NCI-H2227 (cell line): ENCODE data around the gene LY6G5C.
A peak's percentile ranks its signal among the peaks of the same experiment; 100 is the strongest.

Experiments used
- DNase-seq: peaks from one replicate; lab custom pipeline; 2025; ENCODE audit not compliant: unreplicated experiment; lab: John Stamatoyannopoulos, UW

Gene LY6G5C

GRCh38 chr6:31691564-31692108 lies 10.8 kb upstream of the LY6G5C start:
- no peak for DNase-seq

- DNase-seq: no peak
These were observed 10.2 kb upstream of the LY6G5C start for GRCh38 chr6:31691078-31691463.

GRCh38 chr6:31690231-31691077 lies 9.6 kb upstream of the LY6G5C start:
- DNase-seq: no peak

- DNase-seq: no peak
These were observed 8.6 kb upstream of the LY6G5C start for GRCh38 chr6:31689249-31690110.

- no peak for DNase-seq
These were observed 7.2 kb upstream of the LY6G5C start for GRCh38 chr6:31687860-31688693.

DNA sequence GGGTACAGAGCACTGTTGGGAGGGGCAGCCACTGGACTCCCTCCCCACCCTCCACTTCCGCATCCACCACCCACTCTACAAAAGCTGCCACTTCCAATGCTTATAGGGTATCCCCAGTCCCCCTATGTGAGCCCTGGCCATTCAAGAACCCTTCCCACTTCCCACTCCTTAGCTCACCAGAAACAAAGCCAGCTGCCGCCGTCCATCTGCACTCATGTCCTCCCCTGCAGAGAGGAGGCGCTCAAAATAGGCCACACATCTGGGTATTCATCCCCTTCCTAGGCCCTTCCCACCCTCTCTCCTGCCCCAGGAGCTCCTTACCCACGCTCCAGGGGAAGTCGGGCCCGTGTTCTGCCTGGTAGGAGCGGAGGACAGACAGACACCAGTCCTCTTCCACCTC lies 6.5 kb upstream of the LY6G5C start:
- no peak for DNase-seq

DNA sequence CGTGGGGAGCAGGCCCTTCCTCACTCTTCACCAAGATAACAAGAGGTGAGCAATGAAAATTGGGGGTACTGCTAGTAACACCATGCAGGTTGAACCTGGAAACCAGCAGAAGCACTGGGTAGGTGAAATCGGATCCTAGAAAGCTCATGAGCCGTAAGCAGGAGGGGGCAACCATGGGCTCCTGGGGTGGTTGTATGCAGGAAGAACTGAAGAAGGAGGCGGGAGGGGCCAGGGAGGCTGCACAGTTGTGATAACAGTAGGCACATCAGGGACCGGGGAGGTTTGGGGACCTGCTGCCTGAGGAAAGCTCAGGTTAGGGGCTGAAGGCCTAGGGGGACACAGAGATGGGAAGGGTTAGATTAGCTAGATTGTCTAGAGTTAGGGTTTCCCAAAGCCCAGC lies 5.6 kb upstream of the LY6G5C start:
- no peak for DNase-seq

DNA sequence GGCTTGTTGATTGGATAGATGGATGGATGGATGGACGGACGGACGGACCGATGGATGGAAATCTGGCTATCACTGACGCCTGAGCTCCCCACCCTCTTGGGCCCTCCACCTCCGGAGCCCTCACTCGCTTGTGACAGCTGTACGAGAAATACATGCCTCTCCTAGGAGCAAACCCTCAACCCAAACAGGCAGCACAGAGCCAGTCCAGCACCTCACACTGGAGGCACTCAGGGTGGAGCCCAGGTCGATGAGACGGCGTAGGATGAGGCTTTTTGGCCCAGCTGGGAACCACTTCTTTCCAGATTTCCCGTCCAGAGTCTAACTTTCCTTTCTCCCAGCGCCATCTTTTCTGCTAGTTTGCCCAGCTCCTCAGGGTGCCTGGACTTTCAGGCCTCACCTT lies 2.7 kb upstream of the LY6G5C start:
- DNase-seq: peak; percentile 45

GRCh38 chr6:31681135-31681671 lies 336 bp upstream of the LY6G5C start:
- DNase-seq: peak; percentile 61

GRCh38 chr6:31677955-31678354 lies 2.9 kb downstream of the LY6G5C start:
- no peak for DNase-seq

- DNase-seq: no peak
These were observed 4.0 kb downstream of the LY6G5C start for GRCh38 chr6:31676904-31677303.

GRCh38 chr6:31676322-31676903 lies 4.5 kb downstream of the LY6G5C start:
- no peak for DNase-seq

DNA sequence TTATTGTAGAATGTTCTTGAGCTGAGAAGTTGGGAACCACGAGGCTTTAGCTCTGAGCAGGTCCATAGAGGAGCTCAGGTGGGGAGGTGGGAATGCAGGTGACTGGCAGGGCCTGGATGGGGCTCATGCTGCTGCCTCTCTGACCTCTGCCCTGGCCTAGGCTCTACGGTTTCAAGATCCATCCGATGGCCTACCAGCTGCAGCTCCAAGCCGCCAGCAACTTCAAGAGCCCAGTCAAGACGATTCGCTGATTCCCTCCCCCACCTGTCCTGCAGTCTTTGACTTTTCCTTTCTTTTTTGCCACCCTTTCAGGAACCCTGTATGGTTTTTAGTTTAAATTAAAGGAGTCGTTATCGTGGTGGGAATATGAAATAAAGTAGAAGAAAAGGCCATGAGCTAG lies 11.2 kb downstream of the LY6G5C start, which contains the start of gene LY6G5B:
Gene LY6G5B, plus strand, starts transcription at position 301 of the 400 bp plus-strand sequence. CDS start 975 bp downstream, outside the sequence.
- DNase-seq: no peak

GRCh38 chr6:31666337-31666965 lies 14.4 kb downstream of the LY6G5C start:
- DNase-seq: no peak

GRCh38 chr6:31665501-31666336 lies 15.1 kb downstream of the LY6G5C start, which contains the start of gene CSNK2B:
CSNK2B (plus strand) TSS chr6:31666080; CDS start chr6:31666832, 752 bp downstream.
- DNase-seq: peak; percentile 99

- peak; percentile 95 for DNase-seq
These were observed 15.9 kb downstream of the LY6G5C start, which contains the start of gene GPANK1 for GRCh38 chr6:31664790-31665500. GPANK1 (minus strand) TSS chr6:31664997; CDS start chr6:31664478, 519 bp downstream.

- DNase-seq: no peak
These were observed 16.7 kb downstream of the LY6G5C start for GRCh38 chr6:31663961-31664789.
